ENCODE results near the gene IQSEC3.

Gene IQSEC3

GRCh38 chr12:179131-179884 is 112.7 kb downstream of the IQSEC3 start:
- no peak for TF ChIP-seq CTCF (IDR thresholded peaks at IDR 0.05)
- DNase-seq: no peak

DNA sequence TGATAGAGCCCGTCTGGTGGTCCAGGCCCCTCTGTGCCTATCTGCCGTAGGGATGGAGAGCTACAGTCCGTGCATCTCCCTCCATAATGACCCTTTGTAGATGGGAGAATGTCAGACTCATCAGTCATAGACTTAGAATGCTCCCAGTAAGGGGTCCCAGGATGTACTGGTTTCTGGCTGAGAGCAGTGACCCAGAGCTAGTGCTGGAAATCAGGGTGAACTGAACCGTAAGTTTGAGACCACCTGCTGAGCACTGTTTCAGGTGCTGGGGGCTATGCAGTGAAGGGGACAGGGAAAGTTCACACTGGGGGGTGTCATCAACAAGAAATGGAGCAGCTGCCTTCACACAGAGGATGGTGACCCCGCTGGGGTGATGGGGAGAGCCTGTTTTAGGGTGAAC is 113.3 kb downstream of the IQSEC3 start:
- H3K4me1 ChIP-seq: peaks cover 0 to 24% (median 16%) of the 10 kb centered on the region in 4 donors
- H3K36me3 ChIP-seq: no peaks in the 10 kb centered on the region
- no peak for TF ChIP-seq CTCF (IDR thresholded peaks at IDR 0.05)
- intact Hi-C loops (cut with DNase I; ENCODE audit: low total_unique reads): no loop called here
- no peaks in the 10 kb centered on the region for H3K9me3 ChIP-seq
- peaks cover 0 to 8% of the 10 kb centered on the region in 2 donors for H3K27me3 ChIP-seq
- no peak for DNase-seq
- no peak overlapping the region for H3K4me3 ChIP-seq
- H3K27ac ChIP-seq: no peak overlapping the region

More at GRCh38 chr12:179131-179884, 112.7 kb downstream of the IQSEC3 start:
- Histone ChIP-seq H3K36me3 (no peaks in the 10 kb centered on the region), H3K27ac (no peak overlapping the region), H3K27me3 (peaks cover 0 to 8% of the 10 kb centered on the region in 2 donors), H3K9me3 (no peaks in the 10 kb centered on the region), H3K4me1 (peaks cover 0 to 24% (median 16%) of the 10 kb centered on the region in 4 donors), H3K4me3 (no peak overlapping the region)
- intact Hi-C loops (cut with DNase I; ENCODE audit: low total_unique reads): no loop called here

- intact Hi-C loops (cut with DNase I; ENCODE audit: low total_unique reads): no loop called here
- no peak overlapping the region for H3K4me3 ChIP-seq
- H3K27ac ChIP-seq: no peak overlapping the region
- DNase-seq: peak; percentile 61 to 75
- peaks cover 0 to 8% of the 10 kb centered on the region in 2 donors for H3K27me3 ChIP-seq
- no peak for TF ChIP-seq CTCF (IDR thresholded peaks at IDR 0.05)
- H3K36me3 ChIP-seq: no peaks in the 10 kb centered on the region
- no peaks in the 10 kb centered on the region for H3K9me3 ChIP-seq
- H3K4me1 ChIP-seq: peaks cover 0 to 22% (median 14%) of the 10 kb centered on the region in 4 donors
Observed at GRCh38 chr12:180445-180844, 113.9 kb downstream of the IQSEC3 start.

DNA sequence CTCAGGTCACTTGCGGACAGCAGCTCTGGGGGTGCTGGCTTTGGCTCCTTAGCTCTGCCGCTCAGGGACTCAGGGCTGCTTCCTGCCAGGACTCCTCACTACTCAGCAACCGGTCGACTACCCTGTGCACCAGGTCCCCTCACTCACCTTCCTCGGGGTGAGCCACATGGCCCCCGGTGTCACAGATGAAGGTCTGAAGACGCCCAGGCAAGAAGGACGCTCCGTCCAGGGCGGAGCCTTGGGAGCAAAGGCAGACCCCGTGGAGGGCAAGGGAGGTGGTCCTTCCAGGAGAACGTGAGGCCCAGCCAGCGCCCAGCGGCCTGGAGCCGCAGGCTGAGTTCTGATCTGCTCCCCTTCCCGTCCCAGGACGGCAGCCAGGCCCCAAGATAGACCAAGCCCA is 115.4 kb downstream of the IQSEC3 start:
- no peak for TF ChIP-seq CTCF (IDR thresholded peaks at IDR 0.05)
- no peaks in the 10 kb centered on the region for H3K36me3 ChIP-seq
- H3K9me3 ChIP-seq: no peaks in the 10 kb centered on the region
- no peak overlapping the region for H3K27ac ChIP-seq
- H3K27me3 ChIP-seq: peaks cover 0 to 8% of the 10 kb centered on the region in 2 donors
- H3K4me1 ChIP-seq: peaks cover 0 to 9% (median 6%) of the 10 kb centered on the region in 4 donors
- intact Hi-C loops (cut with DNase I; ENCODE audit: low total_unique reads): no loop called here
- no peak for DNase-seq
- H3K4me3 ChIP-seq: no peak overlapping the region

GRCh38 chr12:182381-182892 is 115.9 kb downstream of the IQSEC3 start:
- no peak for TF ChIP-seq CTCF (IDR thresholded peaks at IDR 0.05)
- peaks cover 0 to 8% of the 10 kb centered on the region in 2 donors for H3K27me3 ChIP-seq
- no peaks in the 10 kb centered on the region for H3K9me3 ChIP-seq
- intact Hi-C loops (cut with DNase I; ENCODE audit: low total_unique reads): no loop called here
- no peak overlapping the region for H3K4me3 ChIP-seq
- no peak overlapping the region for H3K27ac ChIP-seq
- H3K4me1 ChIP-seq: peaks cover 0 to 6% (median 1%) of the 10 kb centered on the region in 4 donors
- no peak for DNase-seq
- no peaks in the 10 kb centered on the region for H3K36me3 ChIP-seq

All from tibial artery (tissue), 4 donors.